GM21528 (cell line): ENCODE data around the gene CDH26.

Experiments used
- ATAC-seq: cut with Tn5 transposase; IDR thresholded peaks from one replicate; pipeline ENCODE4 v1.9.1; 2021; ENCODE audit warnings: mild to moderate bottlenecking, moderate library complexity; ENCODE audit not compliant: unreplicated experiment, low FRiP score

The CDH26 gene

GRCh38 chr20:59958123-59958522, at the start of gene CDH26:
Gene CDH26, plus strand, starts transcription at chr20:59958423. Its CDS starts 304 bp downstream, at chr20:59958727.
- no peak for ATAC-seq

- ATAC-seq: no peak
These were observed 49.4 kb upstream of the CDH26 start for GRCh38 chr20:59908855-59909254.

GRCh38 chr20:59911041-59911440, 47.2 kb upstream of the CDH26 start:
- no peak for ATAC-seq

GRCh38 chr20:59912609-59913008, 45.6 kb upstream of the CDH26 start:
- ATAC-seq: no peak

- ATAC-seq: no peak
These were observed 37.3 kb upstream of the CDH26 start for GRCh38 chr20:59920944-59921343.

GRCh38 chr20:59923514-59923913, 34.7 kb upstream of the CDH26 start:
- ATAC-seq: no peak

- ATAC-seq: no peak
These were observed 32.9 kb upstream of the CDH26 start for GRCh38 chr20:59925359-59925758.

GRCh38 chr20:59925899-59926298, 32.3 kb upstream of the CDH26 start:
- no peak for ATAC-seq

GRCh38 chr20:59931511-59932312, 26.5 kb upstream of the CDH26 start:
- no peak for ATAC-seq

GRCh38 chr20:59932616-59933295, 25.5 kb upstream of the CDH26 start:
- no peak for ATAC-seq

- ATAC-seq: no peak
These were observed 24.9 kb upstream of the CDH26 start, which contains the start of gene SYCP2 for GRCh38 chr20:59933296-59933848. Gene SYCP2, minus strand, starts transcription at chr20:59933637. Its CDS starts 11,224 bp downstream, at chr20:59922413.

GRCh38 chr20:59933849-59934585, 24.2 kb upstream of the CDH26 start:
- peak; percentile 85 for ATAC-seq

- no peak for ATAC-seq
These were observed 22.6 kb upstream of the CDH26 start for GRCh38 chr20:59935457-59936185.

GRCh38 chr20:59936409-59936808, 21.8 kb upstream of the CDH26 start:
- no peak for ATAC-seq

GRCh38 chr20:59937150-59937549, 21.1 kb upstream of the CDH26 start:
- ATAC-seq: no peak

GRCh38 chr20:59938221-59938620, 20.0 kb upstream of the CDH26 start:
- ATAC-seq: no peak

GRCh38 chr20:59938696-59939051, 19.5 kb upstream of the CDH26 start:
- ATAC-seq: no peak

GRCh38 chr20:59939052-59939878, 19.0 kb upstream of the CDH26 start:
- no peak for ATAC-seq

GRCh38 chr20:59939879-59940128, 18.4 kb upstream of the CDH26 start:
- ATAC-seq: peak; percentile 44
